ENCODE results near the gene PADI2. TPM values are rescaled to one million over a fixed set of nuclear protein-coding genes. Genes with fewer than 3 reads are reported as not detected.
A peak's percentile ranks its signal among the peaks of the same experiment; 100 is the strongest.
"Not testable (repeated sequence)": the region's sequence is repeated elsewhere in the genome, so short reads cannot be mapped to it uniquely, and the experiment has no call there.

The PADI2 gene
- polyA plus RNA-seq, 4 donors, result 2.3 to 3.0 (median 2.6) TPM

DNA sequence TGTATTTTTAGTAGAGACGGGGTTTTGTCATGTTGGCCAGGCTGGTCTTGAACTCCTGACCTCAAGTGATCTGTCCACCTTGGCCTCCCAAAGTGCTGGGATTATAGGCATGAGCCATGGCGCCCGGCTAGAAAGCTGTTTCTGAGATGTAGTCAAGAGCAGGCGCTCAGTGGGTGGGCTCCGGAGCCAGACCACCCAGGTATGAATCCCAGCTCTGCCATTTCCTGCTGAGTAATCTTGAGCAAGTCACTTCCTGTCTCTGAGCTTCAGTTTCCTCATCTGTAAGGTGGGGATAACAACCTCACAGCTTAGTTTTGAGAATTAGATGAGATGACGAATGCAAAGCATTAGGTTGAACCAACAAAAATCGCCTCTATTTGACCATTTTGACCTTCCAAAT lies 56.5 kb downstream of the PADI2 start:
- not testable (repeated sequence) for DNase-seq (ENCODE audit: low read depth in 4 of 4, low spot score in 3 of 4)

DNA sequence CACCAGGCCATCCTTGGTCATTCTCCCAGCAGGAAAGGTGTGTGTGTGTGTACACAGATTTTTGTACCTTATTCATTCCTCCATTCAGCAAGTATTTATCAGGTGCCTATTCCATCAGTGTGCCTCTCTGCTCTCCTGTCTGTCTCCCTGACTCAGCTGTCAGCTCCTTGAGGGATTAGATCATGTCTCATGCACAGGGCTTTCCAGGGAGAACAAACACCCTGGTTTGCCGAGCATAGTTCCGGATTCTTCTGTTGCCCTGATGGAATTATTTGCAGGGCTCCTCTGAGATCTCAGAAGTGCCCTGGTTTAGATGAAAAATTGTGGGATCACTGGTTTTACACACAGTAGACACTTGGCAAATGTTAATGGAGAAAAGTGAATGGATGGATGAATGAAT lies 57.4 kb downstream of the PADI2 start:
- no peak for DNase-seq (ENCODE audit: low read depth in 4 of 4, low spot score in 3 of 4)

DNA sequence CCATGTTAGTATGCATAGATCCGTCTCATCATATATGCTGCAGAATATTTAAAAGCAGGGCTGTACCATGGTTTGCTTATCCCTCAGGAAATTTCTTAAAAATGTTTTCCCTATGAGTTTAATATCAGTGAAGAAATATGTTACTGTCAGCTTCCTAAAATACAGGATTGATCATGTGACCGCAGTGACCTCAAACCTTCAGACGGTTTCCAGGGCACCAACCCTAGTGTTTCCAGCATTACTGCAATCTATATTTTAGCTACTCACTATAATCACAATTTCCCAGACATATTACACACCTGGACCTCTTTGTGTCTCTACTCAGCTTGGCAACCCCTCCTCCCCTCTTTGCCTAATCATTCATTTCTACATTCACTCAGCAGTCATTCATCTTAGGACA lies 57.8 kb downstream of the PADI2 start:
- DNase-seq (ENCODE audit: low read depth in 4 of 4, low spot score in 3 of 4), result no peak

DNA sequence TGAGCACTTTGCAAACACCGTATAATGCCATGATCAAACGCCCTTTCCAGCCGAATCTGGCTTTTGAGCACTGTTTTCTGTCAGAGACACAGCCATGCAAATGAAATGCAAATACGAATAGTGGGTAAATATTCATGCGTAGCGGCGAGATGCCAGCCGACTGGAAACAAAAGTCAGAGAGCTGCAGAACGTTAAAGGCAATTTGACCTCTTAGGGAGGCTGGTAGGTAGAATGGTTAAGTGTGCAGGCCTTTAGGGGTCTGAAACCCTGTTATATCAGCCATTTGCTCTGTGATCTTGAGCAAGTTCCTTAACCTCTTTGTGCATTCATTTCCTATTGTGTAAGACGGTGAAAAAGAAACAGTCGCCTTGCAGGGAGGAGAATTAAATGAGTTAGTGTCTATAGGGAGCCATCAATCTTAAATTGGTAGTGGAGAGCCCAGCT lies 58.9 kb downstream of the PADI2 start:
- no peak for DNase-seq (ENCODE audit: low read depth in 4 of 4, low spot score in 3 of 4)

DNA sequence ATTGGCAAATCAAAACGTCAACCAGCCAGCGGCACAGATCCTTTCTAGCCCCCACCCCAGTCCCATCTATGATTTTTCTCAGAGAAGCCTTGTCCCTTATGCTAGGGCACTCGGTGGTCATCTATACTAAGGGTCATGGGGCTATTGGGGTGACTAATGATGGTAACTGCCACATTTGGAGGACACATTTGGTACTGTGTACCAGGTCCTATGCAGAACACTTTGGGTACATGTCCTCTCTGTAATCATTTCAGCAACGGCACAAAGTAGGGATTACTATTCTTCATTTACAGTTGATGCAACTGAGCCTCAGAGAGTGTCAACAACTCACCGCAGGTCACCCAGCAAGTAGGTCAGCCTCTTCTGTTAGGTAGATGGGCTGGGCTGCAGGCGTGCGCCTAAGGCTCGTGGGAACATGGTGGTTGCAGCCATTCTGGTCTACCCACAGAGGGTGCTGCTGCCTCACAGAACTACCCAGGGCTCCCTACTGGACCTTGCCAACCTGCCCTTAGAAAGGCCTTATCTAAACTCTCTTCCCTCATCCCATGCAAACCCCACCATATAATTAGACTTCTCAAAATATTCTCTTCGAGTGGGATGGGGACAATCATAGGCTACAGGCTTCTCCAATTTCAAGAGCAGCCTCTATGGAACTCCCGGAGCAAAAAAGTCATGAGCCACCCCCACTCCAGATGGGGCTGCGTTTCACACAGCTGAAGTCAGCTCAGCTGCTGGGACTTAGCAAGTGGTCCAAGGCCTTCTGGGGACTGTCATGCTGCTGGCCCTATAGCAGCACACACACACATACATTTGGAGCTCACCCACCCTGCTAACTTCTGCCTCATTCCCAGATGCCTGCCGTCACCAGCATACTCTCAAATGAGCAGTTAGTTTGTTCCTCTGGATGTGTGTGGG lies 59.6 kb downstream of the PADI2 start:
- DNase-seq (ENCODE audit: low read depth in 4 of 4, low spot score in 3 of 4), result peak in 2 of 4 donors; percentile 17 to 47

DNA sequence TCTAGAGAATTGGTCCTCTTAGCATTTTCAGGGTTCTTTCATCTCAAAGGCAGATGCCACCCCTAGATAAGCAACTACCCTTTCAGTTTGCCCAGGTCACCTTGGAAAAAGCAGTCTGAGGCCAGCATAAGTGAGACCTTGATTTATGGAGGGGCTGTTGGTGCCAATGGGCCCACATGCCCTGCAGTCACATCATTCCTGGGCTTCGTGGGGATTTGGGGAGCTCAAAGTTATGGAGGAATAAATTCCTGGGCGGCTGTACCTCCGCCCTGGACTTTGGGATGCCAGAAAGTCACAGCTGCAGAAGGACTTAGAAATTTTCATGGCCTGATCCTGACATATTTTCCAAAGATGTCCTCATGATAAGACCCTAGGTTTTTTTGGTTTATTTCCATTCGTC lies 62.7 kb downstream of the PADI2 start:
- no peak for DNase-seq (ENCODE audit: low read depth in 4 of 4, low spot score in 3 of 4)

DNA sequence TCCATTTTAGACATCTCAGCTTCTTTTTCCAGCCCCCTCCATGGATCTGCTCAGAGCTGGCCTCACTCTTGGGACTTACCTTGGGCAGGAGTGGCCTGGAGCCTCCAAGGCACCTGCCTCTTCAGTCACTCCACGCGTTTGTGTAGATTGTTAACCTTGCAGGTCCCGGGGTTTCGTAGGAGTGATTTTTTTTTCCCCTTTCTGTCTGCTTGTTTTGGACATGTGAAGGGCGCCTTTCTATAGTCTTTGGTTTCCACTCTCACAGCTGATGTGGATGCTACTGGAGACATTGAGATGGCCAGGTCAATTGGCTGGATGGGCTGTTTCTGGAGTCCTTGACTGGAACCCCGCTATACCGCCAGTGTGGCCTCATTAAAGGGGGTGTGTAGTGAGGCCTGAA lies 63.5 kb downstream of the PADI2 start:
- DNase-seq (ENCODE audit: low read depth in 4 of 4, low spot score in 3 of 4), result no peak

DNA sequence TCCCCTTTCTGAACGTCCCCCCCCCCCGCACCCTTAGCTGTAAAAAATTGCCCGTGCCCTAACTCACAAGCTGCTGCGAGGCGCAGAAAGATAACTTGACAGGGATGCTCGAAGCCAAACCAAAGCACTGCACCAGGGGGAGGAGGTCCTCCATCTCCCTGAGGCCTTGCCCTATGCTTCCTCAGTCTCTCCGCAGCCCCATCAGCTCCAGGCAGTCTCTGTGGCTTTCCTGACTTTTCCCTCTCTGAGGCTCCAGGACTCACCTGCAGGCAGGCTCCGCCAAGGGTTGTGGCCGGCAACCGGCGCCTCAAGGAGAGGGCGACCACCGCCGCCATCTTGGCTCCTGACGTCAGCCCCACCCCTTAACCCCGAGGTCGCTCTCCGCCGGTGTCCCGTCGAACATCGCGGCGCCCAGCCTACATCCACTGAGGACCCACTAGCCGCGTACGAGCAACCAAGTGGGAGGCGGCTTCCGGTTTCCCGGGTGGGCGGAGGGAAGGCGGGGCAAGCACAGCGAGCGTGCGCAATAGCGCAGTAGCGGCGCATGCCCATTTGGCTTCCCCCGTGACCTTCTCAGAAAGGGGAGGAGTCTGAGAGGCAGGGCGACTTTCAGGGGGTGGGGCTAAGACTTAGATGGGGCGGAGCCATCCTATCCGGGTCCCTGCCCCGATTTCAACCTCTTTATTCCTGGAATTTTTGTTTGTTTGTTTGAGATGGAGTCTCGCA lies 65.4 kb downstream of the PADI2 start, which contains the start of gene SDHB:
Gene SDHB (minus strand): TSS at position 348 of the 726 bp plus-strand sequence. CDS start 13 bp downstream, at position 335.
- DNase-seq (ENCODE audit: low read depth in 4 of 4, low spot score in 3 of 4), result peak; percentile 96 to 98 (median 96)

DNA sequence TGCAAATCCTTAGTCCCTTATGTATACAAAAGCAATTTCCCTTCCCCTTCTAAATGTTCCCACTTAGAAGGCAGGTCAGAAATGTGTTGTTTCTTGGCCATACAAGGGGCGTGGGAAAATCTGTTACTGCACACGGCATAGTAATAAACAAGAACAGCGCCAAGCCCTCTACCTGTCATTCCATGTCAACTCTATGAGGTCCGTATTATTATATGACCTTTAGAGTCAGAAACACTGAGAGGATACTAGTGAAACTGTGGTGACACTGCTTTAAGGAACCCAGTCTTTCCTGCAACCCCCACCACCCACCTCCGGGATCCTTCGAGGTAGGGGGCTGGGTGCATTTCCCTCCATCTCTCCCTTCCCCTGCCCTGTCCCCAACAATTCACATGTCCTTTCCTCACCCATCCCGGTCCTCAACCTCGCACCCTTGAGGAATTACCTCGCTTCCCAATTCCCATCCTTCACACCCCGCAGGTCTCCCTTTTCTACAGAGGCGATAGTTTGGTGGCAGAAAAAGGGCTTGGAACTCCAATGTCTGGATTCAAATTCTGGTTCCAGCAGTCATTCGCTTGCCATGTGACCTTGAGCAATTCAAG lies 66.1 kb downstream of the PADI2 start:
- no peak for DNase-seq (ENCODE audit: low read depth in 4 of 4, low spot score in 3 of 4)

DNA sequence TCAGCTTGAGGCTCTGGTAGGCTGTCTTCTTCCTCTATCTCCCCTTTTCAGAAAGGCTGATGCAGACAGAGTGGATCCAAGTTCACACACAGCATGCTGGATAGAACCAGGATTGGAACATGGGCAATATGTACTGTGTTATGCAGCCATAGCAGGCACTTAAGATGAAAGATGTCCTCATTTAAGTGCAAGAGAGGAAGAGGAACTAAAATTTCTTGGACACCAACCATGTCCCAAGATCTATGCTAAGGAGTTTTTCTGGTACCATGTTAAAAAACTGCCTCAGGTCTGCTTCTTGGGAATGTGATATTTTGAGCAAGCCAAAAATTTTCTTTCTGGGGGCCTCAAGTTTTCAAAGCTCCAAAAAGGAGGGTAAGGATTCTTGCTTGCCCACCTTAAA lies 66.6 kb downstream of the PADI2 start:
- DNase-seq (ENCODE audit: low read depth in 4 of 4, low spot score in 3 of 4), result no peak

DNA sequence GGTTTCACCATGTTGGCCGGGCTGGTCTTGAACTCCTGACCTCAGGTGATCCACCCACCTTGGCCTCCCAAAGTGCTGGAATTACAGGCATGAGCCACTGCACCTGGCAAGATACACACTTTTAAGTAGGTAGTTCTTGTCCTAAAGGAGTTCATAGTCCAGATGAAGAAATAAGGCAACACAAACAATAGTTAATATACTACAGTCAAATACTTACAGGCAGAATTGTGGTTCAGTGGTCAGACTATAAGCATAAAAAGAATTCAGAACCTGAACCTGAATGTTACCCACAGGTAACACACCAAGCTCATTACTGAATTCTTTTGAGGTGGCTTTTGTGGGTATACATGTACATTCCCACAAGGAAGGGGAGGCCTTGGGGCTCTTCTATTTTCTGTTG lies 67.2 kb downstream of the PADI2 start:
- no peak for DNase-seq (ENCODE audit: low read depth in 4 of 4, low spot score in 3 of 4)

DNA sequence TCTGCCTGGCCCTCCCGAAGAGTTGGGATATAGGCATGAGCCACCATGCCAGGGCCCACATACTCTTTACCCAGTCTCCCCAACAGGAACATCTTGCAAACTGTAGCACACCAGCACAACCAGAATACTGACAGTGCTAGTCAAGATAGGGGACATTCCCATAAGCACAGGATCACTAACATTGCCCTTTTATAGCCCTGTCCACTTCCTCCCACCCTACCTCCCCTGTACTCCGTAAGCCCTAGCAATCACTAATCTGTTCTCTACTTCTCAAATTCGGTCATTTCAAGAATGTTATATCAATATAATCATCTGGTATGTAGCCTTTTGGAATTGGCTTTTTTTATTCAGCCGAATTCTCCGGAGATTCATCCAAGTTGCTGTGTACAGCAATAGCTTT lies 71.3 kb downstream of the PADI2 start:
- DNase-seq (ENCODE audit: low read depth in 4 of 4, low spot score in 3 of 4), result no peak

DNA sequence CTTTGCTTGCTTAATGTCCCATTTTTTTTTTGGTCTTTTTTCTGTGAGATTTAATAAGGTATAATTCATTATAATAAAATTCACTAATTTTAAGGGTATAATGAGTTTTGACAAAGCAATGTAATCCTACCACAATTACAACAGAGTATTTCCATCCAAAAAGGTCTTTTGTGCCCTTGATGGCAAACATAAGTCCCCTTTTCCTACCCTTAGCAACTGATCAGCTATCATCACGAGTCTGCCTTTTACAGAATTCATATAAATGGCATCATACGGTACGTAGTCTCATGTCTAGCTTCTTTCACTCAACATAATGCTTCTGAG lies 73.0 kb downstream of the PADI2 start:
- no peak for DNase-seq (ENCODE audit: low read depth in 4 of 4, low spot score in 3 of 4)

DNA sequence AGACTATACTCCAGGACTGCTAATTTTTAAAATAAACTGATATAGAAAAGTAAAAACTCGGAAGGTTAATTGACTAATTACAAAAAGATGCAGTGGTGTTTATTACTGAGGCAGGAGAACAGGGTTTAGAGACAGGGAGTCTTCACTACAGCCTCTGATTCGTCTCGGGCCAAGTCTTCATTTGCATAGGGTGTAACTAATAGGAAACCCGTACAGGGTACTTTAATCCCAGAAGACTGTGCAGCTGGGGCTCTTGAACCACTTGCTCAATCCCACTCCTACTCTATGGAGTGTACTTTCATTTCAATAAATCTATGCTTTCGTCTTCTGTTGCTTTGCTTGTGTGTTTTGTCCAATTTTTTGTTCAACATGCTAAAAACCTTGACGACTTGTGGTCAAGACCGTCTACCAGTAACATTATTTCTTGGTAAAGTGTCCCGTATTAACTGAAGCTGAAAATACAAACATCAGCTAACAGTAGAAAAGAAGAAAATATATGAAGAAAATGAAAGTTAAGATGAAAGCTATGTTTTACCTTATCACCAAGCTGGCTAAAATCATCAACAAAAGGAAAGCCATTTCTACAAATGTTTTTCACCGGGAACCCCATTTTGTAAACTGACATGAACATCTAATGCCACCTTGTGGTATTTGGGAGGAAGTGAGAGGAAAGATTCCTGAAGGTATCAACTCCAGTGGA lies 73.5 kb downstream of the PADI2 start:
- DNase-seq (ENCODE audit: low read depth in 4 of 4, low spot score in 3 of 4), result peak in 2 of 4 donors; percentile 28 to 53

DNA sequence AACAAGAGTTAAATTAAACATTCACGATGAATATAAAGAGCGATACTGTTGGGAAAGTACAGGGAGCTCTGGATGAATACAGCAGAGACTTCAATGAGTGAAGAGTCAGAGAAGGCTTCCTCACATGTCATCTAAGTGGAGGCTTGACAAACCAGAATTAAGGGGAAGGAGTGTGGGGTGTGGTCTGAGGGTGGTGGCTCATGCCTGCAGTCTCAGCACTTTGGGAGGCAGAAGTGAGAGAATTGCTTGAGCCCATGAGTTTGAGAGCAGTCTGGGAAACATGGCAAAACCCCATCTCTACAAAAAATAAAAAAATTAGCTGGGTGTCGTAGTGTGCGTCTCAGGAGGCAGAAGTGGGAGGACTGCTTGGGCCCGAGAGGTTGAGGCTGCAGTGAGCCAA lies 74.1 kb downstream of the PADI2 start:
- DNase-seq (ENCODE audit: low read depth in 4 of 4, low spot score in 3 of 4), result no peak

DNA sequence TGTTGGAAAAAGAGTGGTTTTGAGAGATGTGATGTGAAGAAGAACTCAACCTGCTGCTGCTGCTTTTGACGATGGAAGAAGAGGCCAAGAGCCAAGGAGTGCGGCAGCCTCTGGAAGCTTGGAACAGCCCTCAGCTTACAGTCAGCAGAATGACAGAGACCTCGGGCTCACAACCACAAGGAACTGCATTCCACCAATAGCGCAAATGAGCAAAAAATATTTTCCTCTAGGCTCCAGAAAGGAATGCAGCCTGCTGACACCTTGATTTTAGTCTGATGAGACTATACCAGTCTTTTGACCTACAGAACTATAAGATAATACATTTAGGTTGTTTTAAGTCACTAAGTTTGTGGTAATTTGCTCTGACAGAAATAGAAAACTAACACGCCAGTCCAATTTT lies 75.6 kb downstream of the PADI2 start:
- no peak for DNase-seq (ENCODE audit: low read depth in 4 of 4, low spot score in 3 of 4)

DNA sequence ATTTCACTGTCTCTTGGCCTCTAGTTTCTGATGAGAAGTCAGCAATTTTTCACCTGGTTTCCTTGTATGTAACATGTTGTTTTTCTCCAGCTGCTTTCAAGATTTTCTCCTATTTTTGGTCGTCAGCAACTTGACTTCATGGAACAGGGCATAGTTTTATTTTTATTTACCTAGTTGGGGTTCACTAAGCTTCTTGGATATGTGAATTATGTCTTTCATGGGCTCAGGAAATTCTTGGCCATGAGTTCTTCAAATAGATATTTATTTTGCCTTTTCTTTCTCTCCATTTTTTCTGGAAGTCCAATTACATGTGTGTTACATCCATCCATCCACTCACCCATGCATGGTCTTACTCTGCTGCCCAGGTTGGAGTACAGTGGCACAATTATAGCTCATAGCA lies 79.1 kb downstream of the PADI2 start:
- DNase-seq (ENCODE audit: low read depth in 4 of 4, low spot score in 3 of 4), result no peak

DNA sequence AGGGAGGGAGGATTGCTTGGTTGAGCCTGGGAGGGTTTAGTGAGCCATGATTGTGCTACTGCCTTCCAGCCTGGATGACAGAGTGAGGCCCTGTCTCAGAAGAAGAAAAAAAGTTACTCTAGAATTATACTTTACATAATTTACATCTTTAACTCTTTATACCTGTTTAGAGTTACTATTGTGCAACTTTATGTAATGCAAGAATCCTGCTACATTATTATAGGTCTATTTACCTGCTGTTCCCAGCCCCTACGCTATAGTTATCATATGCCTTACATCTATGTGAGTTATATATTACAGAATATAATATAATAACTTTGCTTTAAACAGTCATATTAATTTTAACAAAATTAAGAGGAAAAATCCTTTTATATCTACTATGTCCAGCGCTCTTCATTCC lies 79.7 kb downstream of the PADI2 start:
- no peak for DNase-seq (ENCODE audit: low read depth in 4 of 4, low spot score in 3 of 4)

DNA sequence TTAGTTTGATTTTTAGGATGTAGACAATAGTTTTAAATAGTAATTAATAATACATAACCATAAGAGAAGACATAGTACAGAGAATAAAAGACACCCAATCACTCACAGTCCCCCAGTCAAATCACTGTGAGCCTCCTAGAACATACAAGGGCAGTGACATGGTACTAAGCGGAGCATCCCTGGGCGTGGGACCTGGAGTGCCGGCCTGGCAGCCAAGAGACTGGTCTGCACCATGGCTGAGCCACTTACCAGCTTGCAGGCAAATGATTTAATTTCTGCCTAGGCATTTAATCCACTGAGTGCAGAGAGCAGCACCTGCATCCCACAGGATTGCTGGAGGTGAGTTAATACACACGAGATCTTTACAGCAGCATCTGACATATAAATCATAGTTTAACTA lies 85.8 kb downstream of the PADI2 start:
- DNase-seq (ENCODE audit: low read depth in 4 of 4, low spot score in 3 of 4), result no peak

DNA sequence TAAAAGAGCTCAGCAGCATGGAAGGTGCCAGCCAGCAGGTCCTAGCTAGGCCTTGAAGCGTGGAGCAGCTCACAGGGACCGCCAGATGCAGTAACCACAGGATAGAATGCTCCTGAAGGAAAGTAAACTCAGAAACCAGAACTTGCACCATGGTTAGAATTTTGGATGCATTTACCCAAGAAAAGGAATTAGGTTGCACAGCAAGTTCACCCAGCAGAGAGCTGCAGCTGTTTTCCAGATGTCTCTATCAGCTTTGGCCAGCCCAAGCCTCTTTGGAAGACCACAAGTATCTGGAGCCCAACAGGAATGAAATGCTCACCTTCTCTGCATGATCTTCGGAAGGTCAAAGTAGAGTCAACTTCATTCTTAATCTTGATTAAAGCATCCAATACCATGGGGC lies 86.5 kb downstream of the PADI2 start:
- DNase-seq (ENCODE audit: low read depth in 4 of 4, low spot score in 3 of 4), result no peak

DNA sequence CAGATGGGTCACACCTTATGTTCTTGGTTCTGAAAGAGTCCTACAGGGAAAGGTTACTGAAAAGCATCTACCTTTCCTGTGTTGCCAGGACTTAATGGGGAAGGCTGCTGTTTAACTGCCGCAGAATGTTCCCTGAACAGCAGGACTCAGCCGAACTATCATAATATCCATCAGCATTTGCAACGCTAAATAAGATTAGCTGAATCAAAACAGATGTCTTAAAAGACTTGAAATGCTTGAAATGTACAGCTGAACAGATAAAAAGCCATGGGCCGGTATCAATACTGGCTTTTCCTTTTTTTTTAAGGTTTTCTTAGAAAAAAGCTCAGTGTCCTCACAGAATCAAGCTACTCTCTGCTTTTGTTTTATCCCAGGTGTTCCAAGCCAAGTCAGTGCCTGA lies 87.8 kb downstream of the PADI2 start:
- no peak for DNase-seq (ENCODE audit: low read depth in 4 of 4, low spot score in 3 of 4)

All from right renal pelvis (tissue), 4 donors.